Gastrocnemius medialis (tissue), 4 donors: Measurements from ENCODE around the gene KIDINS220.

Experiments
- POLR2A ChIP-seq, 2 donors: fragments of 450-650 bp; IDR thresholded peaks; one replicate each; pipeline ENCODE4 v1.6.1; 2017; ENCODE audit warnings: antibody characterized with exemption in 2 of 2, mild to moderate bottlenecking in 2 of 2, moderate library complexity in 2 of 2
- TF ChIP-seq, protein P1 (sequence below), 5 experiments: fragments of 450-650 bp in 3 of 5; fragments of 200-600 bp in 2 of 5; sonication (generic) in 2 of 5; IDR thresholded peaks in 4 of 5; conservative IDR thresholded peaks in 1 of 5; 1 replicate in 4 of 5; 2 replicates in 1 of 5; pipeline ENCODE4 v1.5.1; 2016 to 2019; ENCODE audit warnings: antibody characterized with exemption in 5 of 5, mild to moderate bottlenecking in 3 of 5, moderate library complexity in 3 of 5

DNA sequence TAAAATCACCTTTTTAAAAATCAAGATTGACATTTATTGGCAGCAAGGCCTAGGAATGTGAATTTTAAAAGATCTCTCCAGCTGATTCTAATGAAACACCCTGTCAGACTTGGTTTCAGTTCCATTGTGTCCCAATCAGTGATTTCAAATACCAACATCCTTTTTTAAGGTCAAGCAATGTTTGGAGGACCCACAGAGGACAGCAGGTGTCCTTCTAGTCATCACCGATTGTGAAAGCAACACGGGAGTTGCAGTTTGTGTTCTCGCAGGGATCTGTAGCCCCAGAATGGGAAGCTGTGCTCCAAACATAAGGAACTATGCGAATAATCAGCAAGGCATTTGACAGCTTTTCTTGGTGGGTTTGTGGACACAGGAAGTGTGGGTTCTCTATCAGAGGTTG lies 4.5 kb upstream of the KIDINS220 start:
- TF ChIP-seq, protein P1, sequence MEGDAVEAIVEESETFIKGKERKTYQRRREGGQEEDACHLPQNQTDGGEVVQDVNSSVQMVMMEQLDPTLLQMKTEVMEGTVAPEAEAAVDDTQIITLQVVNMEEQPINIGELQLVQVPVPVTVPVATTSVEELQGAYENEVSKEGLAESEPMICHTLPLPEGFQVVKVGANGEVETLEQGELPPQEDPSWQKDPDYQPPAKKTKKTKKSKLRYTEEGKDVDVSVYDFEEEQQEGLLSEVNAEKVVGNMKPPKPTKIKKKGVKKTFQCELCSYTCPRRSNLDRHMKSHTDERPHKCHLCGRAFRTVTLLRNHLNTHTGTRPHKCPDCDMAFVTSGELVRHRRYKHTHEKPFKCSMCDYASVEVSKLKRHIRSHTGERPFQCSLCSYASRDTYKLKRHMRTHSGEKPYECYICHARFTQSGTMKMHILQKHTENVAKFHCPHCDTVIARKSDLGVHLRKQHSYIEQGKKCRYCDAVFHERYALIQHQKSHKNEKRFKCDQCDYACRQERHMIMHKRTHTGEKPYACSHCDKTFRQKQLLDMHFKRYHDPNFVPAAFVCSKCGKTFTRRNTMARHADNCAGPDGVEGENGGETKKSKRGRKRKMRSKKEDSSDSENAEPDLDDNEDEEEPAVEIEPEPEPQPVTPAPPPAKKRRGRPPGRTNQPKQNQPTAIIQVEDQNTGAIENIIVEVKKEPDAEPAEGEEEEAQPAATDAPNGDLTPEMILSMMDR (IDR thresholded peaks at IDR 0.05 in 4 of 5, conservative IDR thresholded peaks at IDR 0.05 in 1 of 5) = no peak
- no peak for TF ChIP-seq POLR2A (IDR thresholded peaks at IDR 0.05)
